Fibroblast of lung (primary cell): Measurements from ENCODE around the gene NUP205.

Experiments
- CTCF ChIP-seq, 2 donors: IDR thresholded peaks in 1 of 2; conservative IDR thresholded peaks in 1 of 2; 1 replicate in 1 of 2; 2 replicates in 1 of 2; pipeline ENCODE4 v1.5.1; 2011 to 2012; ENCODE audit warnings: low read length in 2 of 2, control low read depth in 1 of 2, inconsistent platforms in 1 of 2, low read depth in 1 of 2, mild to moderate bottlenecking in 1 of 2
- EZH2 ChIP-seq: IDR thresholded peaks from 2 replicates; pipeline ENCODE4 v1.5.1; 2012; ENCODE audit warnings: low read length, control low read depth, mild to moderate bottlenecking; ENCODE audit errors: missing control alignments

- TF ChIP-seq CTCF (conservative IDR thresholded peaks at IDR 0.05 in 1 of 2, IDR thresholded peaks at IDR 0.05 in 1 of 2; ENCODE audit: low read depth in 1 of 2, low read length in 2 of 2) (no peak), EZH2 (no peak)
Observed at GRCh38 chr7:135538376-135538775, 19.3 kb upstream of the NUP205 start.
